CD4-positive, alpha-beta T cell treated with Interleukin-4 for 4 hours (primary cell): ENCODE results near the gene CHERP.
"Not testable (repeated sequence)": the region's sequence is repeated elsewhere in the genome, so short reads cannot be mapped to it uniquely, and the experiment has no call there.

Experiments used
- DNase-seq: peaks from one replicate; pipeline ENCODE4 v3.0.0-alpha.2; 2020

The CHERP gene

DNA sequence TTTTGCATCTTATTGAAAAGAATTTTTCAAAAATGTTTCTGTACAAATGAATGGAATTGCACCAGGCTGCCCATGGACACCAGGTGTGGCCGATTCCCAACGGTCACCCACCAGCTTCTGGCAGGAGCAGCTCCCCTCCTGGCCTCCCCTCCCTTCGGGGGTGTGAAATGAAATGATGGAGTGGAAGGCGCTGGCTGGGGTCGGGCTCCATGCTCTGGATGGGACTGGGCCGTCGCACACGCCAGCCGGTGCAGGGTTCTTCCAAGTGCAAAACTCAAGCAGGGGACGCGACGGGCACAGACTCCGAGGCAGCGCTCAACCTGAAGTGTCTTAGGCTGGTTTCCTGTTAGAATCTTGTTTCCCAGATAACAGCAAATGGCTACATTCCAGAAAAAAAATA lies 24.2 kb downstream of the CHERP start:
- DNase-seq: no peak

DNA sequence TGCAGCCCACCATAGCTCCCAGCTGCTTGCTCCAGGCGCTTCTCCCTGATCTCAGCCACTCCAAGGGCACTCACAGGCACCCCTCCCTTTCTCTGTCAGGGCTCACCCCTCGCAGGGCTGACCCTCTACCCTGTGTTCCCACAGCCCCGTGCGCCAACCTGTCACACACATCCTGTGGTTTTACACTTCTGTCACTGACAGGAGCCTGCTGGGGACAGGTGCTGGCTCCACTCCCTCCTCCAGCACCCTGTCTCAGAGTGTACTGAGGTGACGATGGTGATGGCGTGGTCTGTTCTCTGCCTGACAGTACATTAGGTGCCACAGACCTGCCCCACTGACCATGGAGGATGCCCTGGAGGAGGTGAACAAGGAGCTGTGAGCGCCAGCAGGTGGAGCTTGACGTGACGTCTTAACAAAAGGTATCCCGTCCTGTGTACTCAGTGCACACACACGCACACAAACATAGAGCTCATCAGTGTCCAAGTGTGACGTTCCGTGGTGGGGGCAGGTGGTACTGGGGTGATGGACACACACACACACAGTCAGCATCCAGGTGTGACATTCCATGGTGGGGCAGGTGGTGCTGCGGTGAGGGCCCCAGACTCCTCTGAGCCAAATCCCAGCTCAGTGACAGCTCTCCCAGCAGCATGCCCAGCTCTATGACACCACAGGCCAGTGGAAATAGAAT lies 25.2 kb downstream of the CHERP start:
- no peak for DNase-seq

DNA sequence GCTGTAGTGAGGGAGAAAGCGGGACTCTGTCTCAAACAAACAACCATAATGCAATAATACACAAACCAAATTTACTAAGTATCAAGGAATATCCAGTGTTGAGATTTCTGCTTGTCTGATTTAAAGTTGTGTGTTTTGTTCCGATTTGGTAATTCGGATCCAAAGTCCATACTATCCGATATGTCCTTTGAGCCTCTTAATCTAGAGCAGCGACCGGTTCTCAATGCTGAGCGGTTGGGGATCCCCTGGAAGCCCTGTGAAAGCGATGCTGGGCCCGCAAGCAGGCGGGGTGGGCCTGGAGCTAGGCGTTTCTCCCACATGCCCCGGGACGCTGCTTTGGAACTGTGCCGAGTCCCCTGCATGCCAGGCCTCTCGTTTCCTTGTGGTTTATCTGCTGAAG lies 25.9 kb downstream of the CHERP start:
- DNase-seq: no peak

GRCh38 chr19:16514383-16515019 lies 27.7 kb downstream of the CHERP start:
- DNase-seq: no peak

- not testable (repeated sequence) for DNase-seq
Measured at GRCh38 chr19:16512611-16513010, 29.6 kb downstream of the CHERP start.

DNA sequence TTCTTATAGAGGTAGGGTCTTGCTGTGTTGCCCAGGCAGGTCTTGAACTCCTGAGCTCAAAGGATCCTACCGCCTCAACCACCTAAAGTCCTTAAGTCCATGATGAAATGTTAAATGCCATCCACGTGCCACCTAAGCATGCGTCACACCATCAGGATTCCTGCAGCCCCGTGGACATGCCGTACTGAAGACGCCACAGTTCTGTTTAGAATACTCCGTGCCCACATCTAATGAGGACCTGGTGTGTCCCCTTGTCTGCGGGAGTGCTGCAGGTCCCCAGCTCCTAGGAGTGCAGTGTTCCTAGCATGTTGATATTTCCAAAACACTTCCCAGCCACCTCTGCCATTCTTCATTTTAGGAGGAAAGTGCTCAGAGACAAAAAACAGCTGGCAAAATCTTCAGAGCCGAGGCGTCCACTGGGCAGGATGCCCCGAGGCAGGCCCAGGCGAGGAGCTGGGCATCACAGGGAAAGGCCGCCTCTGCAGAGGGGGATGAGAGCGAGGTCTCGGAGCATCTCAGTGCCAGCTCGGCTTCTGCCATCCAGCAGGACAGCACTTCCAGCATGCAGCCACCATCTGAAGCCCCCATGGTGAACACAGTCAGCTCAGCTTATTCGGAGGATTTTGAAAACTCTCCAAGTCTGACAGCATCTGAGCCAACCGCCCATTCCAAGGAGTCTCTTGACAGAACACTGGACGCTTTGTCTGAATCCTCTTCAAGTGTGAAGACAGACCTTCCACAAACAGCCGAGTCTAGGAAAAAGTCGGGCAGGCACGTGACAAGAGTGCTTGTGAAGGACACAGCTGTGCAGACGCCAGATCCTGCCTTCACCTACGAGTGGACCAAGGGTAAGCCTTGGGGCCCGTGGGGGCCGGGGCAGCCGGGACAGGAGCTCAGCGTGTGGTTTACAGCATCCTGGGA lies 32.8 kb downstream of the CHERP start:
- no peak for DNase-seq

GRCh38 chr19:16508546-16508945 lies 33.7 kb downstream of the CHERP start:
- DNase-seq: no peak

GRCh38 chr19:16506961-16507360 lies 35.3 kb downstream of the CHERP start:
- no peak for DNase-seq

DNA sequence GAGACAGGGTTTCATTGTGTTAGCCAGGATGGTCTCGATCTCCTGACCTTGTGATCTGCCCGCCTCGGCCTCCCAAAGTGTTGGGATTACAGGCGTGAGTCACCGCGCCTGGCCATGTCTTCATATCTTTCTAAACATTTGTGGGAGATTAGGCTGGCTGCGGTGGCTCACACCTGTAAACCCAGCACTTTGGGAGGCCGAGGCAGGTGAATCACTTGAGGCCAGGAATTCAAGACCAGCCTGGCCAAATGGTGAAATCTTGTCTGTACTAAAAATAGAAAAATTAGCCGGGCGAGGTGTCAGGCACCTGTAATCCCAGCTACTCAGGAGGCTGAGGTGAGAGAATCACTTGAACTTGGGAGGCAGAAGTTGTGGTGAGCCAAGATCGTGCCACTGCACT lies 36.1 kb downstream of the CHERP start:
- DNase-seq: not testable (repeated sequence)

- DNase-seq: no peak
Measured at GRCh38 chr19:16504271-16504670, 38.0 kb downstream of the CHERP start.

DNA sequence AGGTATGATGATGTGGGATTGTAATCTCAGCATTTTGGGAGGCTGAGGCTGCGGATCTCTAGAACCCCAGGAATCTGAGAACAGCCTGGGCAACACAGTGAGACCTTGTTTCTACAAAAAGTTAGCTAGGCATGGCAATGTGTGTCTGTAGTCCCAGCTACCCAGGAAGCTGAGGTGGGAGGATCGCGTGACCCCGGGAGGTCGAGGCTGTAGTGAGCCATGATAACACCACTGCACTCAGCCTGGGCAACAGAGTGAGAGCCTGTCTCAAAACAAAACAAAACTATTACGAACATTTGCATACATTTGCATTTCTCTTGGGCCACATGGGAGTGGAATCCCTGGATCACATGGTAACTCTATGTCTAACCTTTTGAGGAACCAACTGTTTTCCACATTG lies 44.4 kb downstream of the CHERP start:
- no peak for DNase-seq

DNA sequence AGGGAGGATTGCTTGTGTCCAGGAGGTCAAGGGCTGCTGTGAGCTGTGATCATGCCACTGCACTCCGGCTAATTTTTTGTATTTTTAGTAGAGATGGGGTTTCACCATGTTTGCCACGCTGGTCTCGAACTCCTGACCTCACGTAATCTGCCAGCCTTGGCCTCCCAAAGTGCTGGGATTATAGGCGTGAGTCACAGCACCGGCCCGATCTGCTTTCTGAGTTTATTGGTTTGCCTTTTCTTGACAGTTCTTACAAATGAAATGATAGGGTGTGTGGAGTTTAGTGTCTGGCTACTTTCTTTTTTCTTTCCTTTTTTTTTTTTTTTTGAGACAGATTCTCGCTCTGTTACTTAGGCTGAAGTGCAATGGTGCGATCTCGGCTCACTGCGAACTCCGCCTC lies 45.2 kb downstream of the CHERP start:
- DNase-seq: no peak

DNA sequence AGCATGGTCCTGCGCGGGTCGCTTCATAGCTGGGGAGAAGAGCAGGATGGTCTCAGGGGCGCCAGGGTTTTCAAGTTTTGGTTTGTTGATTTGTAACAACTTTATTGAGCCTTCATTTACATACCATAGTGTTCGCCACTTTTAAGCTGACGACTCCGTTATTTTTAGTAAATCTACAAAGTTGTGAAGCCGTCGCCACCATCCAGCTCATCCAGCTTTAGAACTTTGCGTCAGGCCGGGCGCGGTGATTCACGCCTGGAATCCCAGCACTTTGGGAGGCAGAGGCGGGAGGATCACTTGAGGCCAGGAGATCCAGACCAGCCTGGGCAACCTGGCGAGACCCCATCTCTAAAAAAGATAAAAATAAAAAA lies 45.6 kb downstream of the CHERP start:
- no peak for DNase-seq

DNA sequence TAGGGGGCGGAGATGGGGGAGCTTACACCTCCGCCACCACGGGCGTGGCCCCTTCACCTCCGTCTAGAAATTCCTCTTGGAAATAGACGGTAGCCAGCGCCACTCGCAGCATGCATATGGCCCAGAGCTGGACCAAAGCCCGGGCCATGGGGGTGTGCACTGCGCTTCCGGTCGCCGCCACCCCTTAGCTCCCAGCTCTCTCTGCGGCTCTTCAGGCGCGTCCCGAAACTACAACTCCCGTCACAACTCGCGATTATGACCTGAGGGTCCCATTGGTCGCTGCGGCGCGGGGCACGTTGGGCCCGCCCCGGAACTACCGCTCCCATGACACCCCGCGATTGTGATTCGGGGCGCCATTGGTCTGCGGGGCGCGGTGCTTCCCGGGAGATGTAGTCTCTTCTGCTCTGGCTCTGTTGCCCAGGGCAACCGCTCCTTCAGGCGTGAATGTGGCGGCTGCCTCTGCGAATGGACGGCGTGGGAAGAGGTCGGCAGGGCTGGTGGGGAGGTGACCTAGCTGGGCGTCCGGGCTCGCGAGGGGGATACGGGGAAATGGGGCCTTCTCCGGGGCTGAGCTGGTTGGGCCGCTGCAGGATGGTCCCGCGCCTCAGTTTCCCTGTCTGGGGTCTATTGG lies 46.1 kb downstream of the CHERP start, which contains the start of the genes C19orf44 and CALR3:
Gene C19orf44 (plus strand): TSS at position 413 of the 631 bp plus-strand sequence. CDS start 4,399 bp downstream, outside the sequence.
Gene CALR3 (minus strand): TSS at position 186 of the 631 bp plus-strand sequence. CDS start 38 bp downstream, at position 148.
- DNase-seq: peak; percentile 96

- DNase-seq: not testable (repeated sequence)
Measured at GRCh38 chr19:16486476-16486875, 55.8 kb downstream of the CHERP start.

GRCh38 chr19:16482745-16483144 lies 59.5 kb downstream of the CHERP start:
- DNase-seq: no peak

- no peak for DNase-seq
Measured at GRCh38 chr19:16477311-16477710, 64.9 kb downstream of the CHERP start.

DNA sequence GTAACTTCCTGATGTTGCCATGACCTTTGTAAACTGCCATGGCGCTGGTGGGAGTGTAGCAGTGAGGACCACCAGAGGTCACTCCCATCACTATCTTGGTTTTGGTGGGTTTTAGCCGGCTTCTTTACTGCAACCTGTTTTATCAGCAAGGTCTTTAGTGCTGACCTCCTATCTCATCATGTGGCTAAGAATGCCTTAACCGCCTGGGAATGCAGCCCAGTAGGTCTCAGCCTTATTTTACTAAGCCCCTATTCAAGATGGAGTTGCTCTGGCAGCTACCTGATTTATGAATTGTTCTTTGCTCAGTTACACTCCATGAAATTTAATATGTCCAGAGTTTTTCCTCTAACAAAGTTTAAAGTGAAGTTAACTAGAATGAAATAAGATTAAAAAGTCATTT lies 65.8 kb downstream of the CHERP start:
- no peak for DNase-seq

GRCh38 chr19:16473875-16474392 lies 68.3 kb downstream of the CHERP start:
- no peak for DNase-seq

GRCh38 chr19:16472992-16473391 lies 69.2 kb downstream of the CHERP start:
- no peak for DNase-seq

DNA sequence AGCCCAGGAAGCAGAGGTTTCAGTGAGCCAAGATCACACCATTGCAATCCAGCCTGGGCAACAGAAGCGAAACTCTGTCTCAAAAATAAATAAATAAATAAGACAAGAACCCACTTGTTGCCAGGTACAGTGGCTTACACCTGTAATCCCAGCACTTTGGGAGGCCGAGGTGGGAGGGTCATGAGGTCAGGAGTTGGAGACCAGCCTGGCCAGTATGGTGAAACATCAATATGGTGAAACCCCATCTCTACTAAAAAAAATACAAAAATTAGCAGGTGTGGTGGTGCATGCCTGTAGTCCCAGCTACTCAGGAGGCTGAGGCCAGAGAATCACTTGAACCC lies 69.7 kb downstream of the CHERP start:
- DNase-seq: not testable (repeated sequence)

GRCh38 chr19:16470911-16471811 lies 71.1 kb downstream of the CHERP start:
- no peak for DNase-seq
